ENCODE measurements around the gene IER5L. TPM values are rescaled to one million over a fixed set of nuclear protein-coding genes. Genes with fewer than 3 reads are reported as not detected.
A peak's percentile ranks its signal among the peaks of the same experiment; 100 is the strongest.

Gene IER5L
- total RNA-seq, 1 experiment from 2014 or later, result 4.6 TPM

DNA sequence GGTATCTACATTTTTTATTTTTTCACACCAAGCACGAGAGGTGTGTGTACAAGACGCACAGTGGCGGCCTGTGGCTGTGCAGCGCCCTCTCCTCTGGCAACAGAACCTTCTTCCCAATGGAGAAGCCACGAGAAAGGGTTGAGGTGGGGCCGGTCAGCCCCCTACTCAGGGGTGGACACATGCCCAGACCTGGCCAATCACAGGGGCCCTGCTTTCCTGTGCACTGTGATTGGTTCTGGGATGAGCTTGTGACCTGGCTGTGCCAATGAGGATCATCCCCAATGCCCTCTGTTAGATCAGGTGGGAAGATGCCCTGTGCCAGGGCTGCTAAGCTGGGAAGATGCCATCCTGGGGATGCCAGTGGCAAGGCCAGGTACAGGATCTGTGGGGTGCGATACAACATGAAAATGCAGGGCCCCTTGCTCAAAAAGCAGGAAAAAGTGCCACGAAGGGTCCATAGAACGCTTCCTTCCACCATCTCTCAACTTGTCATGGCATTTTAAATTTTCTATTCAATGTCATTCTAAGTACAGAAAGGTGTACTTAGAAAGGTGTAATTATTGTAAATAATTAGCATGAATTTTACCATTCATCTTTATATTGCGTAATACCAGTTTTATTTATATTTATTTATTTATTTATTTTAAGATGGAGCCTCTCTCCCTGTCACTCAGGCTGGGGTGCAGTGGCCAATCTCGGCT lies 15.4 kb downstream of the IER5L start (continued):
- TF ChIP-seq, protein P1, sequence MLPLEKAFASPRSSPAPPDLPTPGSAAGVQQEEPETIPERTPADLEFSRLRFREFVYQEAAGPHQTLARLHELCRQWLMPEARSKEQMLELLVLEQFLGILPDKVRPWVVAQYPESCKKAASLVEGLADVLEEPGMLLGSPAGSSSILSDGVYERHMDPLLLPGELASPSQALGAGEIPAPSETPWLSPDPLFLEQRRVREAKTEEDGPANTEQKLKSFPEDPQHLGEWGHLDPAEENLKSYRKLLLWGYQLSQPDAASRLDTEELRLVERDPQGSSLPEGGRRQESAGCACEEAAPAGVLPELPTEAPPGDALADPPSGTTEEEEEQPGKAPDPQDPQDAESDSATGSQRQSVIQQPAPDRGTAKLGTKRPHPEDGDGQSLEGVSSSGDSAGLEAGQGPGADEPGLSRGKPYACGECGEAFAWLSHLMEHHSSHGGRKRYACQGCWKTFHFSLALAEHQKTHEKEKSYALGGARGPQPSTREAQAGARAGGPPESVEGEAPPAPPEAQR (CRISPR knock-in tag; IDR thresholded peaks at IDR 0.05), result no peak
- TF ChIP-seq NFYB (CRISPR knock-in tag; conservative IDR thresholded peaks at IDR 0.05; ENCODE audit: low read depth) (peak; percentile 88), ZNF396 (CRISPR knock-in tag; IDR thresholded peaks at IDR 0.05; ENCODE audit: borderline replicate concordance) (no peak), NR1H2 (CRISPR knock-in tag; IDR thresholded peaks at IDR 0.05) (no peak), ZNF423 (CRISPR knock-in tag; IDR thresholded peaks at IDR 0.05) (no peak), NFE2L1 (CRISPR knock-in tag; IDR thresholded peaks at IDR 0.05) (no peak), TCF7 (CRISPR knock-in tag; IDR thresholded peaks at IDR 0.05; ENCODE audit: low read depth) (no peak), MYBL2 (CRISPR knock-in tag; IDR thresholded peaks at IDR 0.05) (no peak)
- TF ChIP-seq, protein P2, sequence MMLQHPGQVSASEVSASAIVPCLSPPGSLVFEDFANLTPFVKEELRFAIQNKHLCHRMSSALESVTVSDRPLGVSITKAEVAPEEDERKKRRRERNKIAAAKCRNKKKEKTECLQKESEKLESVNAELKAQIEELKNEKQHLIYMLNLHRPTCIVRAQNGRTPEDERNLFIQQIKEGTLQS (CRISPR knock-in tag; conservative IDR thresholded peaks at IDR 0.05), result no peak
- TF ChIP-seq, protein P3, sequence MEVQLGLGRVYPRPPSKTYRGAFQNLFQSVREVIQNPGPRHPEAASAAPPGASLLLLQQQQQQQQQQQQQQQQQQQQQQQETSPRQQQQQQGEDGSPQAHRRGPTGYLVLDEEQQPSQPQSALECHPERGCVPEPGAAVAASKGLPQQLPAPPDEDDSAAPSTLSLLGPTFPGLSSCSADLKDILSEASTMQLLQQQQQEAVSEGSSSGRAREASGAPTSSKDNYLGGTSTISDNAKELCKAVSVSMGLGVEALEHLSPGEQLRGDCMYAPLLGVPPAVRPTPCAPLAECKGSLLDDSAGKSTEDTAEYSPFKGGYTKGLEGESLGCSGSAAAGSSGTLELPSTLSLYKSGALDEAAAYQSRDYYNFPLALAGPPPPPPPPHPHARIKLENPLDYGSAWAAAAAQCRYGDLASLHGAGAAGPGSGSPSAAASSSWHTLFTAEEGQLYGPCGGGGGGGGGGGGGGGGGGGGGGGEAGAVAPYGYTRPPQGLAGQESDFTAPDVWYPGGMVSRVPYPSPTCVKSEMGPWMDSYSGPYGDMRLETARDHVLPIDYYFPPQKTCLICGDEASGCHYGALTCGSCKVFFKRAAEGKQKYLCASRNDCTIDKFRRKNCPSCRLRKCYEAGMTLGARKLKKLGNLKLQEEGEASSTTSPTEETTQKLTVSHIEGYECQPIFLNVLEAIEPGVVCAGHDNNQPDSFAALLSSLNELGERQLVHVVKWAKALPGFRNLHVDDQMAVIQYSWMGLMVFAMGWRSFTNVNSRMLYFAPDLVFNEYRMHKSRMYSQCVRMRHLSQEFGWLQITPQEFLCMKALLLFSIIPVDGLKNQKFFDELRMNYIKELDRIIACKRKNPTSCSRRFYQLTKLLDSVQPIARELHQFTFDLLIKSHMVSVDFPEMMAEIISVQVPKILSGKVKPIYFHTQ (CRISPR knock-in tag; IDR thresholded peaks at IDR 0.05), result no peak
- TF ChIP-seq, protein P4, sequence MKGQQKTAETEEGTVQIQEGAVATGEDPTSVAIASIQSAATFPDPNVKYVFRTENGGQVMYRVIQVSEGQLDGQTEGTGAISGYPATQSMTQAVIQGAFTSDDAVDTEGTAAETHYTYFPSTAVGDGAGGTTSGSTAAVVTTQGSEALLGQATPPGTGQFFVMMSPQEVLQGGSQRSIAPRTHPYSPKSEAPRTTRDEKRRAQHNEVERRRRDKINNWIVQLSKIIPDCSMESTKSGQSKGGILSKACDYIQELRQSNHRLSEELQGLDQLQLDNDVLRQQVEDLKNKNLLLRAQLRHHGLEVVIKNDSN (CRISPR knock-in tag; IDR thresholded peaks at IDR 0.05), result peak; percentile 86
- TF ChIP-seq, protein P5, sequence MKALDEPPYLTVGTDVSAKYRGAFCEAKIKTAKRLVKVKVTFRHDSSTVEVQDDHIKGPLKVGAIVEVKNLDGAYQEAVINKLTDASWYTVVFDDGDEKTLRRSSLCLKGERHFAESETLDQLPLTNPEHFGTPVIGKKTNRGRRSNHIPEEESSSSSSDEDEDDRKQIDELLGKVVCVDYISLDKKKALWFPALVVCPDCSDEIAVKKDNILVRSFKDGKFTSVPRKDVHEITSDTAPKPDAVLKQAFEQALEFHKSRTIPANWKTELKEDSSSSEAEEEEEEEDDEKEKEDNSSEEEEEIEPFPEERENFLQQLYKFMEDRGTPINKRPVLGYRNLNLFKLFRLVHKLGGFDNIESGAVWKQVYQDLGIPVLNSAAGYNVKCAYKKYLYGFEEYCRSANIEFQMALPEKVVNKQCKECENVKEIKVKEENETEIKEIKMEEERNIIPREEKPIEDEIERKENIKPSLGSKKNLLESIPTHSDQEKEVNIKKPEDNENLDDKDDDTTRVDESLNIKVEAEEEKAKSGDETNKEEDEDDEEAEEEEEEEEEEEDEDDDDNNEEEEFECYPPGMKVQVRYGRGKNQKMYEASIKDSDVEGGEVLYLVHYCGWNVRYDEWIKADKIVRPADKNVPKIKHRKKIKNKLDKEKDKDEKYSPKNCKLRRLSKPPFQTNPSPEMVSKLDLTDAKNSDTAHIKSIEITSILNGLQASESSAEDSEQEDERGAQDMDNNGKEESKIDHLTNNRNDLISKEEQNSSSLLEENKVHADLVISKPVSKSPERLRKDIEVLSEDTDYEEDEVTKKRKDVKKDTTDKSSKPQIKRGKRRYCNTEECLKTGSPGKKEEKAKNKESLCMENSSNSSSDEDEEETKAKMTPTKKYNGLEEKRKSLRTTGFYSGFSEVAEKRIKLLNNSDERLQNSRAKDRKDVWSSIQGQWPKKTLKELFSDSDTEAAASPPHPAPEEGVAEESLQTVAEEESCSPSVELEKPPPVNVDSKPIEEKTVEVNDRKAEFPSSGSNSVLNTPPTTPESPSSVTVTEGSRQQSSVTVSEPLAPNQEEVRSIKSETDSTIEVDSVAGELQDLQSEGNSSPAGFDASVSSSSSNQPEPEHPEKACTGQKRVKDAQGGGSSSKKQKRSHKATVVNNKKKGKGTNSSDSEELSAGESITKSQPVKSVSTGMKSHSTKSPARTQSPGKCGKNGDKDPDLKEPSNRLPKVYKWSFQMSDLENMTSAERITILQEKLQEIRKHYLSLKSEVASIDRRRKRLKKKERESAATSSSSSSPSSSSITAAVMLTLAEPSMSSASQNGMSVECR (CRISPR knock-in tag; IDR thresholded peaks at IDR 0.05; ENCODE audit: borderline replicate concordance), result no peak
- TF ChIP-seq, protein P6, sequence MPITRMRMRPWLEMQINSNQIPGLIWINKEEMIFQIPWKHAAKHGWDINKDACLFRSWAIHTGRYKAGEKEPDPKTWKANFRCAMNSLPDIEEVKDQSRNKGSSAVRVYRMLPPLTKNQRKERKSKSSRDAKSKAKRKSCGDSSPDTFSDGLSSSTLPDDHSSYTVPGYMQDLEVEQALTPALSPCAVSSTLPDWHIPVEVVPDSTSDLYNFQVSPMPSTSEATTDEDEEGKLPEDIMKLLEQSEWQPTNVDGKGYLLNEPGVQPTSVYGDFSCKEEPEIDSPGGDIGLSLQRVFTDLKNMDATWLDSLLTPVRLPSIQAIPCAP (CRISPR knock-in tag; IDR thresholded peaks at IDR 0.05), result no peak
- TF ChIP-seq, protein P7, sequence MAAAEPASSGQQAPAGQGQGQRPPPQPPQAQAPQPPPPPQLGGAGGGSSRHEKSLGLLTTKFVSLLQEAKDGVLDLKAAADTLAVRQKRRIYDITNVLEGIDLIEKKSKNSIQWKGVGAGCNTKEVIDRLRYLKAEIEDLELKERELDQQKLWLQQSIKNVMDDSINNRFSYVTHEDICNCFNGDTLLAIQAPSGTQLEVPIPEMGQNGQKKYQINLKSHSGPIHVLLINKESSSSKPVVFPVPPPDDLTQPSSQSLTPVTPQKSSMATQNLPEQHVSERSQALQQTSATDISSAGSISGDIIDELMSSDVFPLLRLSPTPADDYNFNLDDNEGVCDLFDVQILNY (CRISPR knock-in tag; IDR thresholded peaks at IDR 0.05), result no peak
